GM19467 (cell line): Measurements from ENCODE around the gene ABCB11.
A peak's percentile ranks its signal among the peaks of the same experiment; 100 is the strongest.
"Not testable (repeated sequence)": the region's sequence is repeated elsewhere in the genome, so short reads cannot be mapped to it uniquely, and the experiment has no call there.

Source experiments
- ATAC-seq: cut with Tn5 transposase; IDR thresholded peaks from one replicate; pipeline ENCODE4 v1.9.1; 2021; ENCODE audit warnings: mild to moderate bottlenecking, moderate library complexity; ENCODE audit not compliant: unreplicated experiment

The ABCB11 gene

GRCh38 chr2:169046440-169047151 is 15.5 kb upstream of the ABCB11 start:
- no peak for ATAC-seq

- no peak for ATAC-seq
Observed at GRCh38 chr2:169042856-169043255, 11.7 kb upstream of the ABCB11 start.

- ATAC-seq, result no peak
Observed at GRCh38 chr2:169041594-169041993, 10.5 kb upstream of the ABCB11 start.

GRCh38 chr2:169039702-169040101 is 8.6 kb upstream of the ABCB11 start:
- ATAC-seq, result no peak

- ATAC-seq, result peak; percentile 39
Observed at GRCh38 chr2:169038338-169038757, 7.2 kb upstream of the ABCB11 start.

- peak; percentile 58 for ATAC-seq
Observed at GRCh38 chr2:169036736-169037440, 5.8 kb upstream of the ABCB11 start.

GRCh38 chr2:169035887-169036286 is 4.8 kb upstream of the ABCB11 start:
- no peak for ATAC-seq

- no peak for ATAC-seq
Observed at GRCh38 chr2:169034984-169035544, 3.9 kb upstream of the ABCB11 start.

GRCh38 chr2:169034256-169034655 is 3.1 kb upstream of the ABCB11 start:
- ATAC-seq, result no peak

GRCh38 chr2:169029341-169029740 is 1.8 kb downstream of the ABCB11 start:
- ATAC-seq, result no peak

GRCh38 chr2:169027234-169027633 is 3.9 kb downstream of the ABCB11 start:
- ATAC-seq, result no peak

- no peak for ATAC-seq
Observed at GRCh38 chr2:169026056-169026455, 5.1 kb downstream of the ABCB11 start.

- no peak for ATAC-seq
Observed at GRCh38 chr2:169023161-169023560, 8.0 kb downstream of the ABCB11 start.

GRCh38 chr2:169018390-169018789 is 12.7 kb downstream of the ABCB11 start:
- ATAC-seq, result no peak

- no peak for ATAC-seq
Observed at GRCh38 chr2:169015943-169016342, 15.2 kb downstream of the ABCB11 start.

GRCh38 chr2:169014780-169015179 is 16.3 kb downstream of the ABCB11 start:
- ATAC-seq, result no peak

- ATAC-seq, result no peak
Observed at GRCh38 chr2:169013628-169014026, 17.5 kb downstream of the ABCB11 start.

GRCh38 chr2:169012812-169013627 is 18.1 kb downstream of the ABCB11 start:
- no peak for ATAC-seq

GRCh38 chr2:169012191-169012792 is 18.8 kb downstream of the ABCB11 start:
- ATAC-seq, result not testable (repeated sequence)

- no peak for ATAC-seq
Observed at GRCh38 chr2:169011698-169012097, 19.4 kb downstream of the ABCB11 start.
